WTC11 (cell line): ENCODE results near the gene NINJ2.

Source experiments
- HMGXB4 ChIP-seq: sonication (generic); formaldehyde crosslinking; IDR thresholded peaks from 2 replicates; pipeline ENCODE4 v1.8.1; 2023; ENCODE audit warnings: mild to moderate bottlenecking, moderate library complexity, missing genetic modification reagents
- SP1 ChIP-seq: sonication (generic); formaldehyde crosslinking; conservative IDR thresholded peaks from 2 replicates; pipeline ENCODE4 v1.8.1; 2022; ENCODE audit warnings: missing genetic modification reagents
- ZNF281 ChIP-seq: sonication (generic); formaldehyde crosslinking; IDR thresholded peaks from 2 replicates; pipeline ENCODE4 v1.8.0; 2023; ENCODE audit warnings: mild to moderate bottlenecking, missing genetic modification reagents
- ZNF671 ChIP-seq: fragments of 250-450 bp; sonication (Bioruptor Pico); IDR thresholded peaks from 2 replicates; pipeline ENCODE4 v1.8.0; 2021; ENCODE audit warnings: mild to moderate bottlenecking
- TF ChIP-seq, protein P1 (sequence below): sonication (generic); formaldehyde crosslinking; IDR thresholded peaks from 2 replicates; pipeline ENCODE4 v1.8.1; 2022; ENCODE audit warnings: low read depth, missing genetic modification reagents, borderline replicate concordance
- TF ChIP-seq, protein P2 (sequence below): fragments of 200-600 bp; IDR thresholded peaks from 2 replicates; pipeline ENCODE4 v1.8.0; 2022; ENCODE audit warnings: antibody characterized with exemption
- TF ChIP-seq, protein P3 (sequence below): sonication (generic); formaldehyde crosslinking; conservative IDR thresholded peaks from 2 replicates; pipeline ENCODE4 v1.8.1; 2022; ENCODE audit warnings: mild to moderate bottlenecking, missing genetic modification reagents
- TF ChIP-seq, protein P4 (sequence below): sonication (generic); formaldehyde crosslinking; IDR thresholded peaks from 2 replicates; pipeline ENCODE4 v1.8.1; 2022; ENCODE audit warnings: mild to moderate bottlenecking, missing genetic modification reagents, moderate library complexity, borderline replicate concordance
- TF ChIP-seq, protein P5 (sequence below): sonication (generic); formaldehyde crosslinking; conservative IDR thresholded peaks from 2 replicates; pipeline ENCODE4 v1.8.1; 2023; ENCODE audit warnings: mild to moderate bottlenecking, low read depth, missing genetic modification reagents, moderate library complexity

DNA sequence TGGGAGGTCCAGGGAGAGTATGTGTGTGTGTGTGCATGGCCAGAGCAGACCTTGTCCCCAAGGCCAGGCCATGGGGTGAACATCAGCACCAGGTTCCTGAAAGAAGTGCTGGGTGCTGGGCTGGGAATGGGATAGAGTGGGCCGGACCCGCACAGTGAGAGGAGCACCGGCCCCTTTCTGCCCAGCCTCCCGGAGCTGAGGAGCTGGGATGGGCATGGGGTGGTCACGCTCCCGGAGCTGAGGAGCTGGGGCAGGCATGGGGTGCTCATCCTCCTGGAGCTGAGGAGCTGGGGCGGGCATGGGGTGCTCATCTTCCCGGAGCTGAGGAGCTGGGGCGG is 120.2 kb downstream of the NINJ2 start:
- TF ChIP-seq, protein P1, sequence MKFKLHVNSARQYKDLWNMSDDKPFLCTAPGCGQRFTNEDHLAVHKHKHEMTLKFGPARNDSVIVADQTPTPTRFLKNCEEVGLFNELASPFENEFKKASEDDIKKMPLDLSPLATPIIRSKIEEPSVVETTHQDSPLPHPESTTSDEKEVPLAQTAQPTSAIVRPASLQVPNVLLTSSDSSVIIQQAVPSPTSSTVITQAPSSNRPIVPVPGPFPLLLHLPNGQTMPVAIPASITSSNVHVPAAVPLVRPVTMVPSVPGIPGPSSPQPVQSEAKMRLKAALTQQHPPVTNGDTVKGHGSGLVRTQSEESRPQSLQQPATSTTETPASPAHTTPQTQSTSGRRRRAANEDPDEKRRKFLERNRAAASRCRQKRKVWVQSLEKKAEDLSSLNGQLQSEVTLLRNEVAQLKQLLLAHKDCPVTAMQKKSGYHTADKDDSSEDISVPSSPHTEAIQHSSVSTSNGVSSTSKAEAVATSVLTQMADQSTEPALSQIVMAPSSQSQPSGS (CRISPR knock-in tag), result no peak
- TF ChIP-seq ZNF671 (no peak), HMGXB4 (CRISPR knock-in tag) (no peak), ZNF281 (CRISPR knock-in tag) (no peak), SP1 (no peak)
- TF ChIP-seq, protein P2, sequence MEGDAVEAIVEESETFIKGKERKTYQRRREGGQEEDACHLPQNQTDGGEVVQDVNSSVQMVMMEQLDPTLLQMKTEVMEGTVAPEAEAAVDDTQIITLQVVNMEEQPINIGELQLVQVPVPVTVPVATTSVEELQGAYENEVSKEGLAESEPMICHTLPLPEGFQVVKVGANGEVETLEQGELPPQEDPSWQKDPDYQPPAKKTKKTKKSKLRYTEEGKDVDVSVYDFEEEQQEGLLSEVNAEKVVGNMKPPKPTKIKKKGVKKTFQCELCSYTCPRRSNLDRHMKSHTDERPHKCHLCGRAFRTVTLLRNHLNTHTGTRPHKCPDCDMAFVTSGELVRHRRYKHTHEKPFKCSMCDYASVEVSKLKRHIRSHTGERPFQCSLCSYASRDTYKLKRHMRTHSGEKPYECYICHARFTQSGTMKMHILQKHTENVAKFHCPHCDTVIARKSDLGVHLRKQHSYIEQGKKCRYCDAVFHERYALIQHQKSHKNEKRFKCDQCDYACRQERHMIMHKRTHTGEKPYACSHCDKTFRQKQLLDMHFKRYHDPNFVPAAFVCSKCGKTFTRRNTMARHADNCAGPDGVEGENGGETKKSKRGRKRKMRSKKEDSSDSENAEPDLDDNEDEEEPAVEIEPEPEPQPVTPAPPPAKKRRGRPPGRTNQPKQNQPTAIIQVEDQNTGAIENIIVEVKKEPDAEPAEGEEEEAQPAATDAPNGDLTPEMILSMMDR, result no peak
- TF ChIP-seq, protein P3, sequence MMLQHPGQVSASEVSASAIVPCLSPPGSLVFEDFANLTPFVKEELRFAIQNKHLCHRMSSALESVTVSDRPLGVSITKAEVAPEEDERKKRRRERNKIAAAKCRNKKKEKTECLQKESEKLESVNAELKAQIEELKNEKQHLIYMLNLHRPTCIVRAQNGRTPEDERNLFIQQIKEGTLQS (CRISPR knock-in tag), result no peak
- TF ChIP-seq, protein P4, sequence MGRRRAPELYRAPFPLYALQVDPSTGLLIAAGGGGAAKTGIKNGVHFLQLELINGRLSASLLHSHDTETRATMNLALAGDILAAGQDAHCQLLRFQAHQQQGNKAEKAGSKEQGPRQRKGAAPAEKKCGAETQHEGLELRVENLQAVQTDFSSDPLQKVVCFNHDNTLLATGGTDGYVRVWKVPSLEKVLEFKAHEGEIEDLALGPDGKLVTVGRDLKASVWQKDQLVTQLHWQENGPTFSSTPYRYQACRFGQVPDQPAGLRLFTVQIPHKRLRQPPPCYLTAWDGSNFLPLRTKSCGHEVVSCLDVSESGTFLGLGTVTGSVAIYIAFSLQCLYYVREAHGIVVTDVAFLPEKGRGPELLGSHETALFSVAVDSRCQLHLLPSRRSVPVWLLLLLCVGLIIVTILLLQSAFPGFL, result no peak
- TF ChIP-seq, protein P5, sequence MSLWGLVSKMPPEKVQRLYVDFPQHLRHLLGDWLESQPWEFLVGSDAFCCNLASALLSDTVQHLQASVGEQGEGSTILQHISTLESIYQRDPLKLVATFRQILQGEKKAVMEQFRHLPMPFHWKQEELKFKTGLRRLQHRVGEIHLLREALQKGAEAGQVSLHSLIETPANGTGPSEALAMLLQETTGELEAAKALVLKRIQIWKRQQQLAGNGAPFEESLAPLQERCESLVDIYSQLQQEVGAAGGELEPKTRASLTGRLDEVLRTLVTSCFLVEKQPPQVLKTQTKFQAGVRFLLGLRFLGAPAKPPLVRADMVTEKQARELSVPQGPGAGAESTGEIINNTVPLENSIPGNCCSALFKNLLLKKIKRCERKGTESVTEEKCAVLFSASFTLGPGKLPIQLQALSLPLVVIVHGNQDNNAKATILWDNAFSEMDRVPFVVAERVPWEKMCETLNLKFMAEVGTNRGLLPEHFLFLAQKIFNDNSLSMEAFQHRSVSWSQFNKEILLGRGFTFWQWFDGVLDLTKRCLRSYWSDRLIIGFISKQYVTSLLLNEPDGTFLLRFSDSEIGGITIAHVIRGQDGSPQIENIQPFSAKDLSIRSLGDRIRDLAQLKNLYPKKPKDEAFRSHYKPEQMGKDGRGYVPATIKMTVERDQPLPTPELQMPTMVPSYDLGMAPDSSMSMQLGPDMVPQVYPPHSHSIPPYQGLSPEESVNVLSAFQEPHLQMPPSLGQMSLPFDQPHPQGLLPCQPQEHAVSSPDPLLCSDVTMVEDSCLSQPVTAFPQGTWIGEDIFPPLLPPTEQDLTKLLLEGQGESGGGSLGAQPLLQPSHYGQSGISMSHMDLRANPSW (CRISPR knock-in tag), result no peak
